ENCODE measurements around the gene SEC14L6. TPM values are rescaled to one million over a fixed set of nuclear protein-coding genes. Genes with fewer than 3 reads are reported as not detected.

The SEC14L6 gene
- total RNA-seq, 1 experiment from 2014 or later, result not detected

GRCh38 chr22:30495041-30495784 is 51.3 kb downstream of the SEC14L6 start:
- DNase-seq (ENCODE audit: low read depth), result no peak

GRCh38 chr22:30492144-30492543 is 54.4 kb downstream of the SEC14L6 start:
- DNase-seq (ENCODE audit: low read depth), result no peak

DNA sequence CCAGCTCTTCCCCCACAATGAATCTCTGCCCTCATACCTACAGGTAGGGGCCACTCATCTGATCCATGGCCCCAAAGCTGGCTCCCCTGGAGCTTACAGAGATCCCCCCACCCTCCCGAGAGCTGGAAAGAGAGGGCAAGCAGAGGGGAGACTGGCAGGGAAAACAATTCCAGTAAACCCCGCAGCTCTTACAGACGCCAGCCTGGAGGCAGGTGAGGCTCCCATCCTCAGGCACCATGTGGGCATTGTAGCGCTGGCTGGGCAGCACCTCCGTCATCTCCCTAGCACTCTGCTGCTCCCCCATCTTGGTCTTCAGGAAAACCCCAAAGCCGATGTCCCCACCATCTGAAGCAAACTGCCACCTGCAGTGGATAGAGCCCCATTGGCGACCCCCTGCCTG is 55.2 kb downstream of the SEC14L6 start:
- no peak for DNase-seq (ENCODE audit: low read depth)

- no peak for DNase-seq (ENCODE audit: low read depth)
These were observed 56.1 kb downstream of the SEC14L6 start for GRCh38 chr22:30490399-30490798.

DNA sequence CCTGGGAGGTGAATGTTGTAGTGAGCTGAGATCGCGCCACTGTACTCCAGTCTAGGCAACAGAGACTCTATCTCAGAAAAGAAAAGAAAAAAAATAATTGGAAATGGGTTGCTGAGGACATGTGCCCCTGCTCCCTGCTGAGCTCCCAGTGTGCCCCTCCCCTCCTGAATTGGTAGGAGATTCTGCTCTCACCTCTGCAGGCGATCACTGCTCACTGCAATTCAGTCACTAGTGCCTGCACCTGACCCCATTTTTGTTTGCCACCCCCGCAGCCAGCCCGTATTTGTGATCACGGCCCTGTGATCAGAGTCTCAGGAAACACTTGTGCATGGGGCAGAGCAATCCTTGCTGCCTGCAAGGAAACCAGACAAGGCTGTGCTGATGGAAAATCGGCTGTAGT is 58.4 kb downstream of the SEC14L6 start:
- no peak for DNase-seq (ENCODE audit: low read depth)

GRCh38 chr22:30486661-30487115 is 59.9 kb downstream of the SEC14L6 start:
- no peak for DNase-seq (ENCODE audit: low read depth)

GRCh38 chr22:30486118-30486517 is 60.4 kb downstream of the SEC14L6 start:
- no peak for DNase-seq (ENCODE audit: low read depth)

DNA sequence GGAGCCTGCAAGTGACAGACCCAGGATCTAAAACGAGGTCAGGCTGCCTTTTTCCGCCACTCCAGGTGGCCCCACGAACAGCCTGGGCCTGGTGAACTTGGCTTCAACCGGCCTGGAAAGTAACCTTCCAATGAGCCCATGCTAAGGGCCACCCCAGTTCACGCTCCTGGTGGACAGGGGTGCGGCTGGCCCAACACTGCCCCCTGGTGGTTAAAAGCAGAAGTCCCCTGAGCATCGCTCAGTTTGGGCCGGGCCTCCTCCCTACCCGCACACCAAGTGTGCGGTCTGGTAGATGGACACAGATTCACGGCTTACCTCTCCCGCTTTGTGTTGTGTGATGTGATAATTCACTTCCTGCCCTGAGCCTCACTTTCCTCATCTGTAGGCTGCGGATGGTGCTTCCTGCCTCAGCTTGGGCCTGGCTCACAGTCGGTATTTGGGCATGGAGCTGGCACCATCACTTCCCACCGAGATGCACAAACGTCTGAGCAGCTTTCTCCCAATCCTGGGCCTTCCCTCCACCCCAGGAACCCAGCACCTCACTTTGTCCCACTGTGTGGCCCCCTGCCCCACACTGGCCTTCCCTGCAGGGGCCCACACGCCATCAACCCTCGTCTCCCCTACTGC is 61.1 kb downstream of the SEC14L6 start:
- peak; percentile 50 for DNase-seq (ENCODE audit: low read depth)

DNA sequence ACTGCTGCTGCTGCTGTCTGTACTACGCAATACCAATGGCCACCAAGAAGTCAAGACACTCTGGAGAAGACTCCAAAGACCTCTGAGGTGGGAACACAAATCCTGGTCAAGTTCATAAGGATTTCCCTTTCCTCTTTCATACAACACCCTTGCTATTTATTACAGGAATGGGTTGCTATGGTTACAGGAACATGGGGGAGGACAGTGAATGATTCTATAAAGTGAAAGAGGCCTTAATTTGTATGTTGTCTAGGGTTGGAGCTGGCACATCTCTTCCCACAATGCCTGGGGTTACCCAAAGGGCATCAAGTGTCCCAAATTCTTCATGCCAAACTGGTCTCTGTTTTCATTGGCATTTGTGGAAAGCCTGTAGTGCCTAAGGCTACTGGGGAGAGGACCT is 63.4 kb downstream of the SEC14L6 start:
- DNase-seq (ENCODE audit: low read depth), result peak; percentile 11

DNA sequence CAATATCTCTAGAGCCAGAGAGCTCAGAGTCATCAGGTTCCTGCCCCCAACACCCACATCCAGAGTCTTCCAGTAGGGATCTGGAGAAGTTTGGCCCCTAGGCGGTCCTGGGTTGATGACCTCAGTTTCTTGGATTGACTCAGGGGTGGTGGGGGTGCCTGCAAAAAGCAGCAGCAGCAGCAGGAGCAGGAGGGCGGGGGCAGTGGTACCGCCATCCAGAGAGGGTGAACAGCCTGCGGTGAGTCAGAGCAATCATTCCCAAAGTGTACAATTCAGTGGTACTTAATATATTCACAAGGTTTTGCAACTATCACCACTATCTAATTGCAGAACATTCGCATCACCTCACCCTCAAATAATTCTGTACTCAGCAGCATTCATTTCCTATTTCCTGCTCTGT is 64.8 kb downstream of the SEC14L6 start:
- peak; percentile 54 for DNase-seq (ENCODE audit: low read depth)

GRCh38 chr22:30479981-30480380 is 66.6 kb downstream of the SEC14L6 start:
- DNase-seq (ENCODE audit: low read depth), result no peak

DNA sequence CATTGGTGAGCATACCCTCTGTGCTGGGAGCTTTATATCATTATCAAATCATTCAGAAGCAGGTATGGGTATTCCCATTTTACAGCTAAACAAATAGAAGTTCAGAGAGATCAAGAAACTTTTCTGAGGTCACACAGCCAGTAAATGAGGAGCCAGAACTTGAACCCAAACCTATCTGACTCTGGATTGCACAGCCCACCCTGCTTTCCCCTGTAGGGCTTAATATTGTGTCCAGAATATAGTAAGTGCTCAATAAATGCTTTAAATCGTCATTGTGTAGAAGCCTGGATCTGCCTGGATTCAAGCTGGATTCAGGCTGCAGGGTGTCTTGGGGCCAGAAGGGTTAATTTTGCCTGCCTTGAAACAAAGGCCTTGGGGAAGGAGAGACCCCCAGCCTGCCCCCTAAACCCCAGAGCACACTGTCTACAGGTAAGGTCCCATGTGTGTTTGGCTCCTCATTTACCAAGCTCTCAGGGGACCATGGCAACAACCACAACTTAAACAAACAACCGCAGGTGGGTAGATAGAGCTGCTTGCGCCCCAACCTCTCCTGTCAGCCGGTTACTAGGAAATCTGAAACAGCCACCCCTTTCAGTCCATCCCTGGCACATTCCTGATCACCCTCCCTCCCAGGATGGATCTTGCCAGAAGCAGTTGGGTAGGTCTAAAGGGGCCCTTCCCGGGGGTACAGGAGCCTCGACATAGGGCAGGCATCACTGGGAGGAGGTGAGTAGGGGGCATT is 71.7 kb downstream of the SEC14L6 start:
- DNase-seq (ENCODE audit: low read depth), result no peak

DNA sequence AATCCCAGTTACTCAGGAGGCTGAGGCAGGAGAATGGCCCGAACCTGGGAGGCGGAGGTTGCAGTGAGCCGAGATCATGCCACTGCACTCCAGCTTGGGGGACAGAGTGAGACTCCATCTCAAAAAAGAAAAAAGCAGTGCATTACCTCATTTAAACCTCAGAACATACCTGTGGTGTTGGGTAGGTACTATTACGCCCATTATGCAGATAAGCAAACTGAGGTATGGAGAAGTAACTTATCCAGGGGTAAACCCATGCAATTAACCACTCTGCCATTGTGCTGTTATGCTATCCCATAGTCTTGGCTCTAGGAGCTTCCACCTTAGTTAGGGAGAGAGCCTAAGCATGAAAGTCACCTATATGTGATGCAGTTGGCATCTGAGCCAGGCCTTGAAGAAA is 72.4 kb downstream of the SEC14L6 start:
- no peak for DNase-seq (ENCODE audit: low read depth)

GRCh38 chr22:30472994-30473720 is 73.4 kb downstream of the SEC14L6 start:
- DNase-seq (ENCODE audit: low read depth), result no peak

Other genes starting within 250 kb of the SEC14L6 start
- gene TBC1D10A, start 219.8 kb downstream of the SEC14L6 start, total RNA-seq (2014; rRNA removed; shearing (Covaris generic)), result 18.5 and 23.2 TPM in 2 replicates
- 16.3 and 33.9 TPM in 2 replicates for gene SF3A1, start 189.8 kb downstream of the SEC14L6 start, total RNA-seq (2014; rRNA removed; shearing (Covaris generic))
- 1.8 and 2.9 TPM in 2 replicates for gene CCDC157, start 189.7 kb downstream of the SEC14L6 start, total RNA-seq (2014; rRNA removed; shearing (Covaris generic))
- 9.8 and 10.0 TPM in 2 replicates for gene RNF215, start 159.3 kb downstream of the SEC14L6 start, total RNA-seq (2014; rRNA removed; shearing (Covaris generic))
- 9.7 and 15.3 TPM in 2 replicates for gene SEC14L2, start 149.7 kb downstream of the SEC14L6 start, total RNA-seq (2014; rRNA removed; shearing (Covaris generic))
- gene MTFP1, start 121.0 kb downstream of the SEC14L6 start, total RNA-seq (2014; rRNA removed; shearing (Covaris generic)), result 40.4 and 66.1 TPM in 2 replicates
- gene SEC14L3, start 74.7 kb downstream of the SEC14L6 start, total RNA-seq (2014; rRNA removed; shearing (Covaris generic)), result not detected in 2 replicates
- gene SEC14L4, start 41.0 kb downstream of the SEC14L6 start, total RNA-seq (2014; rRNA removed; shearing (Covaris generic)), result 0.29 and 0.48 TPM in 2 replicates
- not detected in 2 replicates for gene GAL3ST1, start 27.9 kb upstream of the SEC14L6 start, total RNA-seq (2014; rRNA removed; shearing (Covaris generic))
- gene PES1, start 45.2 kb upstream of the SEC14L6 start, total RNA-seq (2014; rRNA removed; shearing (Covaris generic)), result 56.8 and 64.3 TPM in 2 replicates
- 11.7 and 15.4 TPM in 2 replicates for gene TCN2, start 60.4 kb upstream of the SEC14L6 start, total RNA-seq (2014; rRNA removed; shearing (Covaris generic))
- 8.2 and 12.9 TPM in 2 replicates for gene SLC35E4, start 89.0 kb upstream of the SEC14L6 start, total RNA-seq (2014; rRNA removed; shearing (Covaris generic))
- gene DUSP18, start 121.1 kb upstream of the SEC14L6 start, total RNA-seq (2014; rRNA removed; shearing (Covaris generic)), result 4.8 and 5.1 TPM in 2 replicates
- gene OSBP2, start 148.1 kb upstream of the SEC14L6 start, total RNA-seq (2014; rRNA removed; shearing (Covaris generic)), result 4.3 and 5.9 TPM in 2 replicates